Measurements from ENCODE around the gene YLPM1.
A peak's percentile ranks its signal among the peaks of the same experiment; 100 is the strongest.

Gene YLPM1

GRCh38 chr14:74785056-74785613 is 22.0 kb downstream of the YLPM1 start:
- DNase-seq (ENCODE audit: extremely low read depth, low read depth) = no peak
- TF ChIP-seq CTCF (IDR thresholded peaks at IDR 0.05; ENCODE audit: low read depth, low read length, missing control alignments) = no peak
- H3K4me3 ChIP-seq (replicated peaks; ENCODE audit: low read depth, low read length) = no peak overlapping the region

GRCh38 chr14:74786796-74787315 is 23.7 kb downstream of the YLPM1 start:
- DNase-seq (ENCODE audit: extremely low read depth, low read depth) = no peak
- no peak for TF ChIP-seq CTCF (IDR thresholded peaks at IDR 0.05; ENCODE audit: low read depth, low read length, missing control alignments)

GRCh38 chr14:74792249-74793039 is 29.3 kb downstream of the YLPM1 start:
- H3K4me3 ChIP-seq (replicated peaks; ENCODE audit: low read depth, low read length) = no peak overlapping the region
- no peak for DNase-seq (ENCODE audit: extremely low read depth, low read depth)
- no peak for TF ChIP-seq CTCF (IDR thresholded peaks at IDR 0.05; ENCODE audit: low read depth, low read length, missing control alignments)

More at GRCh38 chr14:74786796-74787315, 23.7 kb downstream of the YLPM1 start:
- H3K4me3 ChIP-seq (replicated peaks; ENCODE audit: low read depth, low read length) = no peak overlapping the region

GRCh38 chr14:74793506-74794155 is 30.5 kb downstream of the YLPM1 start:
- peak; percentile 31 for TF ChIP-seq CTCF (IDR thresholded peaks at IDR 0.05; ENCODE audit: low read depth, low read length, missing control alignments)
- H3K4me3 ChIP-seq (replicated peaks; ENCODE audit: low read depth, low read length) = no peak overlapping the region
- no peak for DNase-seq (ENCODE audit: extremely low read depth, low read depth)

- H3K4me3 ChIP-seq (replicated peaks; ENCODE audit: low read depth, low read length) = no peak overlapping the region
- no peak for DNase-seq (ENCODE audit: extremely low read depth, low read depth)
- TF ChIP-seq CTCF (IDR thresholded peaks at IDR 0.05; ENCODE audit: low read depth, low read length, missing control alignments) = no peak
Observed at GRCh38 chr14:74794947-74795346, 31.8 kb downstream of the YLPM1 start.

- no peak for TF ChIP-seq CTCF (IDR thresholded peaks at IDR 0.05; ENCODE audit: low read depth, low read length, missing control alignments)
- no peak overlapping the region for H3K4me3 ChIP-seq (replicated peaks; ENCODE audit: low read depth, low read length)
- DNase-seq (ENCODE audit: extremely low read depth, low read depth) = no peak
Observed at GRCh38 chr14:74799765-74800164, 36.6 kb downstream of the YLPM1 start.

Data from HFF-Myc (cell line).